ENCODE data around the gene GDPD5.

GDPD5 gene

GRCh38 chr11:75525433-75526191, at the start of gene GDPD5:
GDPD5 (minus strand) TSS chr11:75525941; CDS start chr11:75477735, 48,206 bp downstream.
- DNase-seq: peak; percentile 80 to 99

GRCh38 chr11:75574698-75575602, 49.2 kb upstream of the GDPD5 start:
- no peak for DNase-seq

GRCh38 chr11:75572744-75573143, 47.0 kb upstream of the GDPD5 start:
- DNase-seq: no peak

GRCh38 chr11:75571625-75572024, 45.9 kb upstream of the GDPD5 start:
- DNase-seq: no peak

GRCh38 chr11:75570559-75571139, 44.9 kb upstream of the GDPD5 start:
- DNase-seq: no peak

GRCh38 chr11:75568616-75569219, 43.0 kb upstream of the GDPD5 start:
- no peak for DNase-seq

- no peak for DNase-seq
Measured at GRCh38 chr11:75567971-75568370, 42.2 kb upstream of the GDPD5 start.

GRCh38 chr11:75566763-75567279, 41.1 kb upstream of the GDPD5 start:
- no peak for DNase-seq

- no peak for DNase-seq
Measured at GRCh38 chr11:75565916-75566762, 40.4 kb upstream of the GDPD5 start.

GRCh38 chr11:75565221-75565814, 39.6 kb upstream of the GDPD5 start:
- no peak for DNase-seq

GRCh38 chr11:75563978-75564552, 38.3 kb upstream of the GDPD5 start:
- no peak for DNase-seq

GRCh38 chr11:75563501-75563977, 37.8 kb upstream of the GDPD5 start:
- no peak for DNase-seq

GRCh38 chr11:75562836-75563484, 37.2 kb upstream of the GDPD5 start:
- DNase-seq: no peak

GRCh38 chr11:75562048-75562835, 36.5 kb upstream of the GDPD5 start, which contains the start of gene SERPINH1:
SERPINH1 (plus strand) TSS chr11:75562253; CDS start chr11:75566350, 4,097 bp downstream.
- peak; percentile 51 to 90 for DNase-seq

- no peak for DNase-seq
Measured at GRCh38 chr11:75561426-75562047, 35.8 kb upstream of the GDPD5 start.

GRCh38 chr11:75560644-75561043, 34.9 kb upstream of the GDPD5 start:
- no peak for DNase-seq

GRCh38 chr11:75558939-75559843, 33.5 kb upstream of the GDPD5 start:
- DNase-seq: no peak
